ENCODE results near the gene LAPTM4A.

GRCh38 chr2:20034218-20034617 lies 17.2 kb downstream of the LAPTM4A start:
- TF ChIP-seq POLR2A (IDR thresholded peaks at IDR 0.05; ENCODE audit: low read depth, low read length): no peak
- TF ChIP-seq POLR2AphosphoS5 (IDR thresholded peaks at IDR 0.05; ENCODE audit: low read depth, low read length): no peak
